Stimulated activated CD4-positive, alpha-beta T cell treated with anti-CD3 and anti-CD28 coated beads, Interleukin-15, amount 100 ng/mL, for 1 hour (primary cell): Measurements from ENCODE around the gene TSC22D3.
A peak's percentile ranks its signal among the peaks of the same experiment; 100 is the strongest.
"Not testable (repeated sequence)": the region's sequence is repeated elsewhere in the genome, so short reads cannot be mapped to it uniquely, and the experiment has no call there.

Experiments
- DNase-seq, 2 donors: peaks; one replicate each; pipeline ENCODE4 v3.0.0-alpha.2; 2020; ENCODE audit warnings: low read depth in 1 of 2, low spot score in 1 of 2

TSC22D3 gene

DNA sequence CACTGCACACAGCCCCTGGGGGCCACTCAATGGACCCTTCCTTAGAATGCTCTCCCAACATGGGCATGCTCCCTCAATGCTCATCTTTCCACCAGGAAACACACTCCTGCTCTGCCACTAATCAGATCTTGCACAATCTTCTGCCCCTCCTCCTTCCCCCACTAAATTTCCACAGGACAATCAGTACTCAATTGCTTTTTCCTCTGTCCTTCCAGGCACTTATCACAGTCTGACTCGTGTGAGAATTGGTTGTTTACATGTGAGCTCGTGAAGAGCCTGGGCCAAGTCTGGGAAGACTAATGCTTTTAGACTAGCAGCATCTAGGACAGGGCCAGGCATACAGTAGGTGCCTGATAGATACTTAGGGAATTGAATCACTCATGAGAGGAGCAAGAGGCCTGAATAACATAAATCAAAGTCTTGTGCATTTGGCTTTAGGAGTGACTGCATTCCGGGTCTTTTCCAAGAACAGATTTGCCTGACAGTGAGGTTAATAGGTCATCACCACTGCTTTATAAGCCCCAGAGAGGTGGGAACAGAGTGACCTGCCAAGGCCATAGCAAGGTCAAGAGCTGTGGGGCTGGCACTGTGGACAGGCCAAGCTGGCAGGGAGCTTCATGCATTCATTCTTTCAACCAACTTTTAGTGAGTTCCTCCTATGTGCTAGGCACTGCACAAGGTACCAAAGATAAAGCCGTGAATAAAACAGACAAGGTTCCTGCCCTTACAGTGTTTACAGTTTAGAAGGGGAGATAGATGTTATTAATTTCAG, 92.3 kb downstream of the TSC22D3 start:
- no peak for DNase-seq

DNA sequence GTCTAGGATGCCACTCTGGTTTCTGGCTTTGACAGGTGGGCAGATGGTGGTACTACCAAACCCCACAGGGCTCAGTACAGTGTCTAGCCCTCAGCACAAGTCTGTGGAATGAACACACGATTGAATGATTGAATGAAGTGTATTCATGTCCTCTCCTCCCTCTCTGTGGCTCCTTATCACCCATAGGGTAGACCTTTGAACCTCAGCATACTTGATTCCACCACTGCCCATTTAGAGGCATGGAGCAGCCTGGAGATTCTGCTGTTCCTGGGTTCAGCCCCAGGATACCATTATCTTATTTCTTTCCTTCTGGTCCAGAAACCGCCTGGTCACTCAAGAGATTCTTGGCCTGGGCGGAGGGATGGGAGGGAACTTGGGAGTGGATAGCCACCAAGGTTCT, 93.3 kb downstream of the TSC22D3 start:
- no peak for DNase-seq

DNA sequence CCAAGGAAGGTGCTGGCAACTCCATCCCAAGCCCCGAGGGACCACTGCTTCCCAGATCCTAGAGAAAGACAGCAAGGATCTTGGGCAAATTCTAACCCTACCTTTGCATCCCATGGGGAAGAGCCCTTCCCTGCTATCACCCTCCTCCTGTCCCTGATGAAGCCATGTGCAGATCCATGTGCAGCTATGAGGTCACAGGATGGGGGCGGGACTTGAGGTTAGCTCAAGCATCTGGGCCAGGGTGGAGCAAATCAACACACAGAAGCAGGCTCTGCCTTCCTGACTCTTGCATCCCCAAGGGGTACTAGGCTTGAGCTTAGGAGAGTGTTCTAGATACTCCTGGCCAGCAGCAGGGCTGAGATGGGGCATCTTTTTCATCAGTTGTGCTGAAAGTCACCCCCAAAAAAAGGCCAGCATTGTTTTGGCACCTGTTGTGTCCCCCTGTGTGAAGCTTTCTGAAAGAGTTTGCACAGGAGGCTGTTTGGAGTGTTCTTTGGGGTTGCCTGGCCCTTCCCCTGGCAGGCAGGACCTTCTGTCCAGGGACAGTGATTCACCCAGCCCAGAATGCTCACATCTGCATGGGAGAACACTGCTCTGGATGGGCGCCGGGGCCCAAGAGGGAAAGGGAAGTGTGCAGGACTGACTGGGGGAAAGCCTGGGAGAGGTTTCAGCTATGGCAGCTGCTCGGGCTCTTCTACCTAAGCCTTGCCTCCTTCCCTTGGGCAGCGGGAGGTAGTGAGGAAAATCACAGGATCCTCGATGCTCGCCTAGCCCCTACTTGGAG, 96.4 kb downstream of the TSC22D3 start:
- peak; percentile 10 to 13 for DNase-seq

GRCh38 chrX:107677909-107678308, 97.7 kb downstream of the TSC22D3 start:
- DNase-seq = no peak

- DNase-seq = no peak
These were observed 98.1 kb downstream of the TSC22D3 start for GRCh38 chrX:107677501-107677901.

DNA sequence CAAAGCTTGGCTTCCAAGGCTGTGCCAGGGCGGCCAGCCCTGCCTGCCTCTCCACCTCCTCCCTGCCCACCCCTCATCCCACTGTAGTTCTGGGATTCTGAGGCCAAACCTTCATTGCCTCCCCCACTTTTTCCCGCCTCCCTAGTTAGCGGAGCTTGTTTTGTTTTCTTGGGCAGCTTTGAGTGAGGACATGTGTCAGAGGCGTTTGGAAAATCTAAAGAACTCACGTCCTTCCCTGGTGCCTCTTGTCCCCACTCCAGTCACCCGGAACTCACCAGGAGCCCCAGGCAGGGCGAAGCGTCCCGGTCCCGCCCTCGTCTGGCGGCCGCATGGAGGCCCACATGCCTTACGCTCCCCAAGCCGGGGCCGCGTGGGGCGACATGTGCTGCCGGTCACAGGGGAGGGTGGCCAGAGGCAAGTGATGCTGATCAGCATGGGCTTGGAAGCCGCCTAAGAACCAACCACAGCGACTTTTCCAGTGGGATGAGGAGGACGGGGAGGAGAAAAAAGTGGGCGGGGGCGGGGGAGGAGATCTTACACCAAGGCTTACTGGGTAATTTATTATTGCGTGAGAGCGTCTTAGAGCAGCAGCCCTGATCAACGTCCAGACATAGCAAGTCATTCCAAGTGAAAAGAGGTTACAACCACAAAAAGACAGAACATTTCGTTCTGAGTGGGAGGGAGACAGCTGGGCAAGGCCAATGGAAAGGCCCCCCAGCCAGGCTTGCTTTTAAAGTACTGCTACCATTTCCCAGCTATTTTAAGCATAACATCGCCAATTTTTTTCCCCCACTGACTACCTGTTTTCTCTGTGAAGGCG, 98.8 kb downstream of the TSC22D3 start:
- DNase-seq = peak; percentile 30 to 46

DNA sequence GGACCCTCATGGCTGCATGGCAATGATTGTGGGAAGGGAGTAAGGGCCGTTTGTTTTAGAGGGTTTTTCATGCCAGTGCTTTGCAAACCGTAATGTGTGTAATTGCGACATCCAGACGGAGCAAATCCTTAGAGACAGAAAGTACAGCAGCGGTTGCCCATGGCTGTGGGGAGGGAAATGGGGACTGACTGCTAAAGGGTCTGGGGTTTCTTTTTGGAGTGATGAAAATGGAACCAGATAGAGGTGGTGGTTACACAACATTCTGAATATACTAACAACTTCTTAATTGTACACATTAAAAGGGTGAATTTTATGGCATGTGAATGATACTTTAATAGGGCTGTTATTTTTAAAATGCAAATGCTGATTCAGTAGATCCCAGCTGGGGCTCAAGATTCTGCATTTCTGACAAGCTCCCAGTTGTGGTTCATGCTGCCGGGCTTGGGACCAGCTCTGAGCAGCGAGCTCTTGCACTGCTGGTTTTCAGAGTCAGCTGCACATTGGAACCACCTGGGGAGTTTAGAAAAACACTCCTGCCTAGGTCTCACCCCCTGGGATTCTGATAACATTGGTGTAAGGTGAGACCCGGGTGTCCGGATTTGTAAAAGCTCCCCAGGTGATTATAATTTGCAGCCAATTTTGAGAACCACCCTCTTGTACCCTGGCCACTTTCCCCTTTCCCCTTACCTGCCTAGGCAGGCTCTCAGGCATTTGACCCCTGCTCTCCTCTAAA, 99.6 kb downstream of the TSC22D3 start:
- no peak for DNase-seq

GRCh38 chrX:107675365-107675654, 100.3 kb downstream of the TSC22D3 start:
- no peak for DNase-seq

GRCh38 chrX:107674480-107675364, 100.9 kb downstream of the TSC22D3 start:
- peak in 1 of 2 donors; percentile 4 for DNase-seq

- DNase-seq = peak; percentile 58 to 71
These were observed 101.6 kb downstream of the TSC22D3 start for GRCh38 chrX:107673933-107674479.

GRCh38 chrX:107673431-107673830, 102.2 kb downstream of the TSC22D3 start:
- DNase-seq = no peak

DNA sequence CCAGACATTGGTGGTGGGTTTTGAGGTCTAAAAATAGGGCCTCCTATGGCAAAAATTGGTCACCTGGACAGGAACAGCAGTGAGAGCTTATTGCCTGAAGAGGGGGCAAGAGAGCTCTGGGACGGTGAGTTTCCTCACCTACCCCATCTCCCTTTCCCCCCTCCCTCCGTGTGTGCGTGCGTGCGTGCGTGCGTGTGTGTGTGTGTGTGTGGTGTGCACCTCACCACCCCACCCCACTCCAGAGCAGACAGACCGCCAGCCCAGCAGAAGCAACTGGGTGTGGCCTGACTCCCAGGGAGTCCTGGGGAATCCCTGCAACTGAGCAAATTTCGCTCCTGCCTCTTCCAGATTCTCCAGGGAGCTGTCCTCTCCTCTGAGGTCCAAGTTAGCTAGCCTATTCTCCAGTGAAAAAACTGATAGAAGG, 102.6 kb downstream of the TSC22D3 start:
- peak; percentile 25 to 48 for DNase-seq

DNA sequence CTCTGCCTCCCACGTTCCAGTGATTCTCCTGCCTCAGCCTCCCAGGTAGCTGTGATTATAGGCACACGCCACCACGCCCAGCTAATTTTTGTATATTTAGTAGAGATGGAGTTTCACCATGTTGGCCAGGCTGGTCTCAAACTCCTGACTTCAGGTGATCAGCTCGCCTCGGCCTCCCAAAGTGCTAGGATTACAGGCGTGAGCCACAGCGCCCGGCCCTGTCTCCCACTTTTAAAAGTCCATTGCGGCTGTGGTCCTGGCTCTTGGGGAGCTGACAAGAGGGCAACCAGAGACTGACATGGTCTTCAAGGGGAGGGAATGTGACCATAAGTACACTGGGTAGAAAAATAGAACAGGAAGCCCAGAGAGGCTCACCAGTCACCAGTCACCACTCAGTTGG, 104.3 kb downstream of the TSC22D3 start:
- DNase-seq = not testable (repeated sequence)

DNA sequence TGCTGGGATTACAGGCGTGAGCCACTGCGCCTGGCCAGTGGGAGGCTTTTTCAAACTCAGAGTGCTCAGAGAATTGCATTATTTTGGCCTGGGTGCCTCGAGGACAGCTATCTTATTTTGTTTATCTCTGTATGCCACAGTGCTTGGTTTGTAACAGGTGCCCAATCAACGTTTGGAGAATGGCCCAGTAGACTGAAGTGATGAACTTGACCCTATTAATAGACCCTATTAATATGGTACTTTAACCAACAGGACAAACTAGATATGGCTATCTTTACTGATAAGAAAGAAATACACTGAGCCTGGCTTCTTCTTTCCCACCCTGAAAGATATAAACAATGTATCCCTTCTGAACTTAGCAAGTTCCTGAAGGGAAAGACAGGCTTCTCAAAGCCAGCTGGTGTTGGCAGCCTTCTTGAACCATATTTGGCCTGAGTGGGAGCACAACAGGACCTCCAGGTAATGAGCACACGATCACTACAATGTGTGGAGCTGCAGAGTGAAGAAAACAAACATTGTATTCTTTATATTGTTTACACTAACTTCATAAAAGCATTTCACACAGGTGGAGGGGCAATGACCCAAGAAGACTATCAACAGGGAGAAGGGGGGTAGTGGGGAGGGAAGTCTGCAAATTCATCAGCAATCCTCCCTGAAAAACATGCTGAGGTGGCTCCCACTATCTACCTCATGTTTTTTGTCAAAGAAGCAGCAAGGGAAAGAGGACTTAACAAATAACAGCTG, 105.5 kb downstream of the TSC22D3 start:
- DNase-seq = no peak

GRCh38 chrX:107669261-107669660, 106.3 kb downstream of the TSC22D3 start:
- DNase-seq = no peak

GRCh38 chrX:107668710-107669109, 106.9 kb downstream of the TSC22D3 start:
- DNase-seq = not testable (repeated sequence)

DNA sequence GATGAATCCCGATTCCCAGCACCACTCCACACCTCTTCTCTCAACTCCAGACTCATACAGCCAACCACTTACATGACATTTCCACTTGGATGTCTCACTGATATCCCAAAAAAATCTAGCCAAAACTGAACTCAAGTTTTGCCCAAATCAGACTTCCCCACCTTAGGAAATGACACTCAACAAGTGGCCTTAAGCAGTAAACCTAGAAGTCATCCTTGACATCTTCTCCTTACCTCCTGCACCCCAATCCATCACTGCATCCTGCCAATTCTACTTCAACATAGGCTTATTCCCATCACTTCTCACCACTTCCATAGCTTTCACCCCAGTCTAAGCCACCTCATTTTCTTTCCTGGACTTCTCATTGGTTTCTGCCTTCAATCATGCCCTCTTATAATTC, 108.2 kb downstream of the TSC22D3 start:
- no peak for DNase-seq

DNA sequence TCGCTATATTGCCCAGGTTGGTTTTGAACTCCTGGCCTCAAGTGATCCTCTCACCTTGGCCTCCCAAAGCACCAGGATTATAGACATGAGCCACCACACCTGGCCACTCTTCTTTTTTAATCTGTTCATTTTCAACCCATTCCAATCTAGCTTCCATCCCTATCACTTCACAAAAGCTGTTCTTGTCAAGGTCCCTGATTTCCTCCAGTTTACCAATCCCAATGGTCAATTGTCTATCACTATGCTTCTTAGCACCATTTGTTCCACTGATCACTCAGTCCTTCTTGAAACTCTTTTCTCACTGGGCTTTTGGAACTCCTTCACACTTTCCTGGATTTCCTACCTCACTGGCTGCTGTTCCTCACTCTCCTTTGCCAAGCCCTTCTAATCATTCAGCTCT, 108.7 kb downstream of the TSC22D3 start:
- no peak for DNase-seq
